A549 treated with AZD2906 at 1 μM for 4 hours (cell line): ENCODE data around the gene CARHSP1. TPM values are rescaled to one million over a fixed set of nuclear protein-coding genes. Genes with fewer than 3 reads are reported as not detected.

Experiments
- total RNA-seq: library from RNA; stranded (reverse); fragments of 200-300 nt; extraction: Qiagen RNA extraction; gene quantifications from 5 replicates; pipeline ENCODE4 v1.2.3, GENCODE V29; 2022

Gene CARHSP1
- 142 to 167 TPM (median 154 TPM) in 5 replicates for total RNA-seq

DNA sequence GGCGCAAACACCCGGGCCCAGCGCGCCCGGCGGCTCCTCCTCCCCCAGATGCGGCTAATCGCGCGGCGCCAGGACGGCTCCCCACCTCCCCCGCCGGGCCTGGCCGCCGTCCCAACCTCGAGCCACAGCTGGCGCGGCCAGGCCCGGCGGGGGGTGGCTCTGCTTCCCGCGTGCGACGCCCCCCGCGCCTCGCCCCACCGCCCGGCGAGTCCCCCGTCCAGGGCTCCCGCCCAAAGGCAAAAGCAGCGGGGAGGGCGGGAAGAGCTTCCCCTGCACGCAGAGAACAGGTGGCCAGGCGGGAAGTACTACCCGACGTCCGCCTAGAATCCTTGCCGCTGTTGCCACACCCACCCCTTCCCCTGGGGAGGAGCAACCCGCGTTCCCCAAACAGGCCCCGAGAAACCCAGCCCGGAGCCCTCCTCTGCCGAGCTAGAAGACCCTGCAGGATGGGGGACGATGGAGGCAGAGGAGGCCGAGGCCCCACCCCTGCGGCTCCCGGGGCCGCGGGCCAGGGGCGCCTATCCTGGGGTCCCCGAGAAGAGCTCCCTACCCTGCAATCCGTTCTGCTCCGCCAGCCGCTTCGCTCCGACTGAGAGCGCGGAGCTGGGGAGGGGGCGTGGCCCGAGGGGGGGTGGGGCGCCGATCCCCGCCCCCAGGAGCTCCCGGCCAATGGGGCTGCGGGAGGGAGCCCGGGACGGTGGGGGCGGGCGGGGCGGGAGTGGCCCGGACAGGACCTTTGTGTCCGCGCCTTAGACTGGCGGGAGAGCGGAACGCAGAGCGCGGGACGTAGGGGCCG is at the start of gene CARHSP1:
CARHSP1 (minus strand) TSS at position 591 of the 796 bp plus-strand sequence. CDS start 9,678 bp downstream, outside the sequence.

DNA sequence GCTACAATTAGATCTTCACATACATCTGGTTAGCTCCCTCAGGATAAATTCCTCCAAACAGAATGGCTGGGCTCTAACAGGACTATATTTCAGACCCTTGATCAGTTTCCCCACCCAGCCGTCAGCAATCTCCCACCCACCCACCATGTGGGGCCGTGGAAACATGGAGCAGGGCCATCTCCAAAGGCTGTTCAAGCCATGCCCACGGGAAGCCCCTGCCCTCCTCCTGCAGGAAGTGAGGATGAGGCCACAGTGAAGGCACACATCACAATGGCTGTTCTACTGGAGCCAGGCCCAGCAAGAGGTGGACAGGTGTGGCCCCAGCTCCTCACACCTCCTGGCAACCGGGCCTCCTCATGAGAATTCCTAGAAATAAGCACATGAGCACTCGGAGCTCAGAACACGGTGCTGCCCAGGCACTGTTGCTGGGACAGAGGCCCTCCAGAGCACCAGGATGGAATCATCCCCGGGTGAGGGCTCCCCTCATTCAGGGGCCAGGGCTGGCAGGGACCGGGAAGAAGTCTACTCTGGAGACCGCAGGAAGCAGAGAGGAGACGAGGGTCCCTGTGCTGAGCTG is 13.3 kb upstream of the CARHSP1 start, which contains the start of gene LITAFD:
LITAFD (plus strand) TSS at position 311 of the 577 bp plus-strand sequence. CDS start 2,005 bp downstream, outside the sequence.

Other genes starting within 250 kb of the CARHSP1 start
- gene METTL22, start 247.3 kb downstream of the CARHSP1 start, total RNA-seq = 21.2 to 24.7 TPM (median 23.3 TPM) in 5 replicates
- gene ABAT, start 194.4 kb downstream of the CARHSP1 start, total RNA-seq = 0.22 to 0.38 TPM (median 0.28 TPM) in 5 replicates
- 12.7 to 14.7 TPM (median 13.8 TPM) in 5 replicates for gene TMEM186, start 71.4 kb downstream of the CARHSP1 start, total RNA-seq
- 89.3 to 101 TPM (median 91.6 TPM) in 5 replicates for gene PMM2, start 71.2 kb downstream of the CARHSP1 start, total RNA-seq
- gene LITAFD, start 13.3 kb upstream of the CARHSP1 start, total RNA-seq = not detected in 5 replicates
- gene USP7, start 94.9 kb upstream of the CARHSP1 start, total RNA-seq = 67.3 to 79.0 TPM (median 76.7 TPM) in 5 replicates
- gene HAPSTR1, start 222.6 kb upstream of the CARHSP1 start, total RNA-seq = 21.4 to 24.0 TPM (median 22.7 TPM) in 5 replicates